GM10847 (cell line): ENCODE data around the gene TMEM238.
A peak's percentile ranks its signal among the peaks of the same experiment; 100 is the strongest.

Experiments
- POLR2A ChIP-seq: IDR thresholded peaks from 2 replicates; pipeline ENCODE4 v1.6.1; 2011; ENCODE audit not compliant: insufficient read length; ENCODE audit errors: extremely low read depth

TMEM238 gene

DNA sequence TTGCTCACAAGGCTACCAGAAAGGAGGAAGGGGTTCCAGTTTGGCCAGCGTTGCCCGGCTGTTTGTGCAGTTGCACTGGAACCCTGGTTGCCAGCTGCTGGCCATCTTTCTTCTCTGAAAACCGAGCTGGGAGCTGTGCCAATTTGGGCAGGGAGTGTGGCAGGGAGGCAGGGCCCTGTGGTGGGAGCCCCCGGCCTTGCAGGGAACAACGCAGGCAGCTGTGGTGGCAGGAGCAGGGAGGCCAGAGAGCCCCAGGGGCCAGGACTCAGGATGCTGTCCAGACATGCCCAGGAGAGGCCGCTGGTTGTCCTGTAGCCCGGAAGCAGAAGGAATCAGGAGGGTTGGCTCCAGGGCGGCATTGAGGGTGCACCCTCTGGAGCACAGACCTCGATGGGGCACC is 39.6 kb downstream of the TMEM238 start:
- TF ChIP-seq POLR2A: no peak

DNA sequence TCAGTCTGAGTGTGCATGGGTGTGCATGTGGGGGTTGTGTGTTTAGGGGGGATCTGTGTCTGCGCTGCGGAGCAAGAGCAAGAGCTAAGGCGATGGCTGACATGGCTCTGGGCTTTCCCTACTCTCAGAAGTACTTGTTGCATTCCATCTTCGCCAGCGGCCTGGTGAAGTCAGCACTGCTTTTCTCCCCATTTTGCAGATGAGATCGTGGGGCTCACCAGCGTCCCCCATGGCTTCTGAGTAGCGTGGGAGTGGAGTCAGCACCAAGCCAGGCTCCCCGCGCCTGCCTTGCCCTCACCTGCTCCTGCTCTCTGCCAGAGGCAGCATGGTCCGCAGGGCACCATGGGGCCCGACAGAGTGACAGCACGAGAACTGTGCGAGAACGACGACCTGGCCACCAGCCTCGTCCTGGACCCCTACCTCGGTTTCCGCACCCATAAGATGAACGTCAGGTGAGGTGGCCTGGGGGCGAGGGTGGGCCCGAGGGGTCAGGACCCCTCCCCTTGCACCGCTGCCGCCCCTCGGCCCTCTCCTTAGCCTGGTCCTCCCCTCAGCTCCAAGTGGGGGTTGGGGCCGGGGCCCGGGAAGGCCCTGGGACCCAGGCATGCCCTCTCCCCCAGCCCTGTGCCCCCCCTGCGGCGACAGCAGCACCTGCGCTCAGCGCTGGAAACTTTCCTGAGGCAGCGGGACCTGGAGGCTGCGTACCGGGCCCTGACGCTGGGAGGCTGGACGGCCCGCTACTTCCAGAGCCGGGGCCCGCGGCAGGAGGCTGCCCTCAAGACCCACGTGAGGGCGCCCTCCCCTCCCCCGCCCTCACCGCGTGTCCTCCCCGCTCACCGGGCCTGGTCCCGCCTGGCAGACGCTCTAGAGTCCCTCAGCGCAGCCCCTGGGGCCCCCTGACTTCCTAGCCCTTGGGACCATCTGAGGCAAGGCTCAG is 42.2 kb downstream of the TMEM238 start:
- TF ChIP-seq POLR2A: no peak

DNA sequence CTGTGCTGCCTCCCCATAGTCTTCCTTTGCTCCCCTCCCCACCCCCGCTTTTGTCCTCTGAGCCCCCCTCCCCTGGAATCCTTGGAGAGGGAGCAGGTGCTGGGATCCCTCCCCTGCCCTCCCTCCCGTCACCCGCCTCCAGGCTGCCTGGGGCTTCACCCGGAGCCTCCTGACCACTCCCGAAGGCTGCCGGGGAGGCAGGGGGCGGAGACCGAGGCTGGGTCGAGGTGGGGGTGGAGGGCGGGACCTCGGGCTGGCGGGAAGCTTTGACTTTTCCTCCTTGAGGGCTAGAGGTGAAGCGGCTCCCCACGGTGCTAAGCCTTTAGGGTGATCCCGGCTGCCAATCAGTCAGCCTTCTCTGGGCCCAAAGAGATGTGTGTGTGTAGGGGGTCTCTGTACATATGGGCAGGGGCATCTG is 42.9 kb downstream of the TMEM238 start:
- no peak for TF ChIP-seq POLR2A

DNA sequence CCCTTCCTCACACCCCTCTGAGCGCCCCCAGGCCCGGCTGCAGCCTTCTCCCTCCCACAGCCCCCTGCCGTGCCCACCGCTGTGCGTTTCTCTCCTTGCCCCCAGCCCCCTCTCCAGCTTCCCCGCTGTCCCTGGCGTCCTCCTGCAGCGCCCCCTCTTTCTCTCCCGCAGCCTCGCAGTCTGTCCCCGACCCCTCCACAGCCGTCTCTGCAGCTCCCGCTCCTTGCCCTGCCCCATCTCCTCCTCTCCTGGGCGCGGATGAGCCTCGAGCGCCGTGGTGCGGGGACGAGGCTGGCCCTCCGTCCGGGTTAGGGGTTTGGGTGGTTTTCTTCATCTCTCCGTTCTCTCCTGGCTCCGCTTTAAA is 43.3 kb downstream of the TMEM238 start:
- no peak for TF ChIP-seq POLR2A

DNA sequence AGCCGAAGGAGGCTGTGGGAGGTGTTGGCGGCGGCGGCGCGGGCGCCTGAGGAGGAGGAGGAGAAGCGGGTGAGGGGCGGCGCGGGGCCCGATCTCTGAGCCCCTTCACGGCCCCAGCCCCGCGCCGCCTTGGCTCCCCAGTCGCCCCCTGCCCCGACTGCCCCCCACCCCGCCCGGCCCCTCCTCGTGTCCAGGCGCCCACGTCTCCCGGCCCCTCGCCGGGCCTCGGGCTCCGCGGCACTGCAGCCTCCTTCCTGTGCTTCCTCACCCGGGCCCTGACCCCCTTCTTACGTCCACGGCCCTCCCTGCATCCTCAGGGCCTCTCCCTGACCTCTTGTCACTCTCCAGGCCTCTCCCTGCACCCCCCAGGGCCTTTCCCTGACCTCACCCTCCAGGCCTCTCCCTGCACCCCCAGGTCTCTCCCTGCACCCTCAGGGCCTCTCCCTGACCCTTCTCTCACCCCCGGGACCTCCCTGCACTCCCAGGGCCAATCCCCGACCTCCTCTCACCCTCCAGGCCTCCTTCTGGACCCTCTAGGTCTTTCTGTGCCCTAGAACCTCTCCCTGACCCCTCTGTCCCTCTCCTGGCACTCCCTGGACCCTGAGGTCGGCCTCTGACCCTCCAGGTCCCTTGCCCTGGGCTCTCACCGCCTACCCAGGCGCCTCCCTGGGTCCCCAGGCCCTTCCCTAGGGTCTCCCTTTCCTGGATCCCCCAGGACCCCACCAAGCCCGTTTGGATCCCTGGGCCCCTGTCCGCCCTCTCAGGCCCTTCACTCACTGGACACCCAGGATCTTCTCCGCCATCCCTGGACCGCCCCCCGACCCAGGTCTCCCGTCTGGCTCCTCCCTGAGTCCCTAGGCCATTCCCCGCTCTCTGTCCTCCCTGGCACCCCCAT is 44.0 kb downstream of the TMEM238 start:
- peak; percentile 59 for TF ChIP-seq POLR2A

DNA sequence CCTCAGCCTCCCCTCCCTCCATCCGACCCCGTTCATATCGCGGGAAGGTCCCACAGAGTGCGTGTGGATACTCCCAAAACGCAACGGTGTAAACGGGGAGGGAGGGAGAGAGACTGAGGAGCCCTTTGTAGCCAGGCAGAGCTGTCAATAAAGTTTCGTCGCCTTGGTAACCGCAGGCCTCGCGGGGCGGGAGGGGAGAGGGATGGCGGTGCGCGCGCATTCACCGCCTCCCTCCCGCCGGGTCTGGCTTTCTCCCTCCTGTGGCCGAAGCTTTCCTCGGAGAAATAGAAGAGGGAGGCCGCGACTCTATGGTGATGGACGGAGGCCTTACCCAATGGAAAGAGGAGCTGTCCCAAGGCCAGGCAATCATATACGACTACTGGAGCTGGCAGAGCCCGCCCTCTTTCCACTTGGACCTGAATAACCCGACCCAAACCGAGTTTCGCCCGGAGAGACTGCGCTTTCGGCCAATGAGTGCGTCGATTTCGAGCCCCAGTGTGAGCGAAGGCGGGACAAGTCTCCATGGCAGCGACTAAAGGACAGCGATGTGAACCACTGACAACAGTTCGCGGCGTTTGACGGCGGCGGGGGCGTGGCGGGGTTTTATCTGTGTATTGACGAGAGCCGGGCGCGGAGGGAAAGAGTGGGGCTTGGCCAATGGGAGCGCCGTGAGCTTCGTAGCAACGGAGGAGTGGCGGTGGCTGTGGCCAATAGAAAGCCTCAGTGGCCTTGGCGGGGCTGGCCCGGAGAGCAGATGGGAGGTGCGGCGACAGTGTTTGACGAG is 44.8 kb downstream of the TMEM238 start, which contains the start of gene KMT5C:
Gene KMT5C (plus strand): TSS at position 772 of the 784 bp plus-strand sequence. CDS start 2,061 bp downstream, outside the sequence.
- TF ChIP-seq POLR2A: no peak

DNA sequence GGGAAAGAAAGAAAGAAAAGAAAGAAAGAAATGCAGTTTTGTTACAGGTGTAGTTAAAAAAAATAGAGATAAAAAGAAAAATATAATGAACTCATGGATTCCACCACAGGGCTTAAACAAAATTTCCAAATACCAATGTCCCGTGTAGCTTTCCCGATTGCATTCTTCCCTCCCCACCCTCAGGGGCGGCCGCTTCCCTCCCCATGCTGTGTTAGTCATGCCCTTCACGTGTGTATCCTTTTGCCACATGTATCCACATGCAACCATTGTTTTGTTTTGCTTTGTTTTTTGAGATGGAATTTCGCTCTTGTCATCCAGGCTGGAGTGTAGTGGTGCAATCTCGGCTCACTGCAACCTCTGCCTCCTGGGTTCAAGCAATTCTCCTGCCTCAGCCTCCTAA is 48.0 kb downstream of the TMEM238 start:
- no peak for TF ChIP-seq POLR2A

DNA sequence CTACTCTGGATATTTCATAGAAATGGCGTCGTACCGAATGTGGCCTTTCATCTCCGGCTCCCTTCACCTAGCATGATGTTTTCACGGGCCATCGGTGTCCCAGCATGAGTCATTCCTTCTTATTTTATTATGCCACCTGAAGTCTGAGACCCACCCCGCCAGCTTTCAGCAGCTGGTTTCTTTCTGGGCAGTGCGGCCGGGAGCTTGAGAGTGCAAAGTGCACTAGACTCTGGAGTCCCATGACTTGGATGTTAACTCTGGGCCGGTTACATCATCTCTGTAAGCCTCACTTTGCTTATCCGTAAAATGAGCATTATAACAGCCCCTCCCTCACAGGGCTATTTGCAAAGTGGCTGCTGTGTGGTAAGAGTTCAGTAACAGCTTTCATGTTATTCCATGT is 50.2 kb downstream of the TMEM238 start:
- TF ChIP-seq POLR2A: no peak
